CD4-positive, alpha-beta memory T cell (primary cell): ENCODE data around the gene SYNPO2. TPM values are rescaled to one million over a fixed set of nuclear protein-coding genes. Genes with fewer than 3 reads are reported as not detected.

Experiments
- CTCF ChIA-PET: fragments of 350-600 bp; sonication (Branson Sonifier 250); formaldehyde crosslinking; loops from one replicate; lab custom pipeline; 2021; ENCODE audit warnings: inconsistent platforms; ENCODE audit not compliant: partially characterized antibody; lab: Charles Lee
- POLR2A ChIA-PET: fragments of 350-600 bp; sonication (Branson Sonifier 250); formaldehyde crosslinking; loops from one replicate; lab custom pipeline; 2021; ENCODE audit not compliant: partially characterized antibody; lab: Charles Lee
- DNase-seq, 5 donors: peaks; one replicate each; pipeline versions ENCODE4 v3.0.0 to v3.0.0-alpha.2; 2020 to 2022; ENCODE audit warnings: mixed read lengths in 1 of 5
- H3K27ac ChIP-seq: one replicate; pipeline ENCODE4 v1.7.0; 2013; ENCODE audit warnings: low read depth, low read length
- H3K27me3 ChIP-seq: 2 replicates; pipeline ENCODE4 v1.7.0; 2013; ENCODE audit warnings: mild to moderate bottlenecking, low read length, moderate library complexity; ENCODE audit not compliant: insufficient read depth
- H3K36me3 ChIP-seq: 2 replicates; pipeline ENCODE4 v1.7.0; 2013; ENCODE audit warnings: mild to moderate bottlenecking, low read length, moderate library complexity; ENCODE audit not compliant: insufficient read depth
- H3K4me1 ChIP-seq: 2 replicates; pipeline ENCODE4 v1.7.0; 2013; ENCODE audit warnings: mild to moderate bottlenecking, low read length, moderate library complexity; ENCODE audit not compliant: insufficient read depth
- H3K4me3 ChIP-seq, 2 donors: one replicate each; pipeline ENCODE4 v1.7.0; 2013; ENCODE audit warnings: low read length in 2 of 2, mild to moderate bottlenecking in 1 of 2
- H3K9me3 ChIP-seq, 2 donors: one replicate each; pipeline ENCODE4 v1.7.0; 2013; ENCODE audit warnings: low read length in 2 of 2, control low read depth in 1 of 2; ENCODE audit not compliant: control insufficient read depth in 1 of 2
- H3K27ac Mint-ChIP-seq, 7 donors: one replicate each; pipeline ENCODE4 v1.8.0; 2020 to 2021; ENCODE audit warnings: mixed read lengths in 7 of 7, mild to moderate bottlenecking in 6 of 7, inconsistent platforms in 3 of 7, moderate library complexity in 3 of 7
- H3K27me3 Mint-ChIP-seq, 2 donors: one replicate each; pipeline ENCODE4 v1.8.0; 2020 to 2021; ENCODE audit warnings: mixed read lengths in 2 of 2
- H3K36me3 Mint-ChIP-seq, 2 donors: one replicate each; pipeline ENCODE4 v1.8.0; 2020 to 2021; ENCODE audit warnings: mixed read lengths in 2 of 2, inconsistent platforms in 1 of 2, mild to moderate bottlenecking in 1 of 2
- H3K4me1 Mint-ChIP-seq, 4 donors: one replicate each; pipeline ENCODE4 v1.8.0; 2020 to 2021; ENCODE audit warnings: mixed read lengths in 4 of 4, mild to moderate bottlenecking in 1 of 4
- H3K4me3 Mint-ChIP-seq, 8 donors: one replicate each; pipeline ENCODE4 v1.8.0; 2020 to 2021; ENCODE audit warnings: mixed read lengths in 8 of 8, mild to moderate bottlenecking in 7 of 8, moderate library complexity in 6 of 8, inconsistent platforms in 3 of 8
- H3K9me3 Mint-ChIP-seq, 8 donors: one replicate each; pipeline ENCODE4 v1.8.0; 2020 to 2021; ENCODE audit warnings: mixed read lengths in 8 of 8, mild to moderate bottlenecking in 5 of 8, inconsistent platforms in 3 of 8, moderate library complexity in 1 of 8
- intact Hi-C: fragments of 100-400 bp; cut with micrococcal nuclease; formaldehyde crosslinking; loops from one replicate; pipeline ENCODE4 v1.15.1; 2023
- polyA plus RNA-seq, 2 donors: library from polyadenylated mRNA; unstranded; fragments of 300-500 nt; fragmentation: Illumina TruSeq; gene quantifications; one replicate each; pipeline ENCODE4 v1.2.3, GENCODE V29; 2021
- total RNA-seq, 2 experiments: library from RNA; stranded (reverse); gene quantifications; one replicate each; pipeline ENCODE4 v1.2.3, GENCODE V29; 2021

Gene SYNPO2
- total and polyA plus RNA-seq, 4 experiments from 2014 or later, result 0.04 to 1.4 (median 0.84) TPM

DNA sequence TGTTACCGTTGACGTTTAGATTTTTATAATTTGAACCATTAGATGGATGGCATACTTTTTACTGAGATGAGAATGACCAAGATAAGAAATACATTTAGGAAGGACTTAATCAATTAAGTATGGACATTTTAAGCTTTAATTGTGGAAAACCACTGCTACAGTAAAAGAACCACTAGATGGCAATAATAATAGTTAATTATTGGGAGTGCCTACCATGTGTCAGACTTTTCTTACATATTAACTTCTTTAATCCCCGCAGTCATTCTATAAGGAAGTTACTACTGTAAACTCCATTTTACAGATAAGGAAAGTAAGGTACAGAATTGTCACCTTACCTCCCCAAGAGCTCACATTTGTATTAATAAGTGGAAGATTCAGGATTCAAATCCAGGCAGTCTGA lies 198.5 kb downstream of the SYNPO2 start:
- ChIA-PET POLR2A (interaction anchor here (1.2 to 1.6 kb wide), 2 partner anchors 125 to 213 kb away, joined by 5 to 11 read pairs; partner anchors contain the start of gene USP53), CTCF (interaction anchor here (0.9 to 2.7 kb wide), 15 partner anchors 10 to 387 kb away, joined by 3 to 10 read pairs (median 5); partner anchors contain the start of gene USP53)
- H3K9me3 Mint-ChIP-seq, result no peaks in the 10 kb centered on the region
- peaks cover 2 to 3% of the 10 kb centered on the region in 2 donors for H3K27me3 Mint-ChIP-seq
- no peak for DNase-seq
- H3K4me1 ChIP-seq, result no peaks in the 10 kb centered on the region
- H3K36me3 Mint-ChIP-seq, result no peaks in the 10 kb centered on the region
- H3K36me3 ChIP-seq, result no peaks in the 10 kb centered on the region
- no peak overlapping the region for H3K27ac ChIP-seq
- no peak overlapping the region for H3K4me3 ChIP-seq
- no peaks in the 10 kb centered on the region for H3K27me3 ChIP-seq
- H3K9me3 ChIP-seq, result no peaks in the 10 kb centered on the region
- H3K27ac Mint-ChIP-seq, result no peak overlapping the region
- intact Hi-C loops, result loop anchor here (2.0 kb wide), 1 partner anchor 126 kb away; the partner anchor contains the start of gene USP53
- H3K4me3 Mint-ChIP-seq, result no peak overlapping the region
- peaks cover 0 to 1% (median 0%) of the 10 kb centered on the region in 4 donors for H3K4me1 Mint-ChIP-seq

GRCh38 chr4:119087656-119088055 lies 199.0 kb downstream of the SYNPO2 start:
- Histone ChIP-seq H3K9me3 (no peaks in the 10 kb centered on the region), H3K4me1 (no peaks in the 10 kb centered on the region), H3K4me3 (no peak overlapping the region), H3K27me3 (no peaks in the 10 kb centered on the region), H3K27ac (no peak overlapping the region), H3K36me3 (no peaks in the 10 kb centered on the region)
- Mint-ChIP-seq H3K36me3 (no peaks in the 10 kb centered on the region), H3K4me1 (peaks cover 0 to 1% (median 0%) of the 10 kb centered on the region in 4 donors), H3K27me3 (peaks cover 2 to 3% of the 10 kb centered on the region in 2 donors), H3K4me3 (no peak overlapping the region), H3K9me3 (no peaks in the 10 kb centered on the region), H3K27ac (no peak overlapping the region)
- CTCF ChIA-PET, result interaction anchor here (0.9 to 2.7 kb wide), 15 partner anchors 9 to 387 kb away, joined by 3 to 10 read pairs (median 5); partner anchors contain the start of gene USP53
- intact Hi-C loops, result loop anchor here (2.0 kb wide), 1 partner anchor 125 kb away; the partner anchor contains the start of gene USP53
- POLR2A ChIA-PET, result interaction anchor here (0.6 to 1.6 kb wide), 3 partner anchors 125 to 213 kb away, joined by 4 to 11 read pairs (median 5); partner anchors contain the start of gene USP53
- no peak for DNase-seq

DNA sequence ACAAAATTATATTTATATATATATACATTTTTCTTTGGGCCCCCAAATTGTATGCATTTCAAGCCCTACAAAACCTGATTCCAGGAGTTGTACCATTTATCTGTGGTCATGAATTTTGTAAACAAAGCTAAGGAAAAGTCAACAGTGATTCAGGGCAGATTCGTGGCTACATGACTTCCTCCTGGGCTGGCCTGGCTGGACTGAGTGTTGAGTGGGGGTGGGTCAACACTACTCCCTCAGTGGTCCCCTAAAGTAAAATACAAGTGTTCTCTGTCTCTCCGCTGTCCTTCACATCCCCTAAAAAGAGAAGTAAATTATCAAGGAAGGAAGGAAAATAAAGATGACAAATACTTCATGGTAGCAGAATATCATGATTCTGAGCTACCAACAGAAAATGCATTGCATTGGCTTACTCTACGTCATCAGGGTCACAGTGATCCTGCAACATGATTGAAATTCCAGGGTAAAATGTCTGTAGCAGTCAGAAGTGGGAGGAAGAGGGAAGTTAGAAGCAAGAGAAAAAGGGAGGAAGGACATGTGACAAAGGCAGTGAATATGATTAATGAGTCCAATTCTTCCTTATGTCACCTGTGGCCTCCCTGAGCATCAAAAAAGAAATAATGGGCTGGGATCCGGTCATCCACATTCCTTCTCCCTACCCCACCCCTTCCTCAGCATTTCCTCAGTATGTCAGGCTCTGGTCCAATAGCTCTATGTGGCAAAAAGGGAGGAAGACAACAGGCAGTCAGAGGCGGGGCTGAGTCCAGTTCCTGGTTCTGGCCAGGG lies 204.6 kb downstream of the SYNPO2 start:
- H3K4me1 ChIP-seq, result no peaks in the 10 kb centered on the region
- Mint-ChIP-seq H3K36me3 (no peaks in the 10 kb centered on the region), H3K4me3 (no peak overlapping the region), H3K27ac (no peak overlapping the region), H3K27me3 (peaks cover 3 to 14% of the 10 kb centered on the region in 2 donors), H3K9me3 (no peaks in the 10 kb centered on the region), H3K4me1 (peaks cover 5 to 10% (median 7%) of the 10 kb centered on the region in 4 donors)
- no peak overlapping the region for H3K27ac ChIP-seq
- H3K27me3 ChIP-seq, result no peaks in the 10 kb centered on the region
- no peak overlapping the region for H3K4me3 ChIP-seq
- CTCF ChIA-PET, result no interaction called here
- DNase-seq, result no peak
- no peaks in the 10 kb centered on the region for H3K9me3 ChIP-seq
- H3K36me3 ChIP-seq, result no peaks in the 10 kb centered on the region
- POLR2A ChIA-PET, result no interaction called here
- intact Hi-C loops, result no loop called here

DNA sequence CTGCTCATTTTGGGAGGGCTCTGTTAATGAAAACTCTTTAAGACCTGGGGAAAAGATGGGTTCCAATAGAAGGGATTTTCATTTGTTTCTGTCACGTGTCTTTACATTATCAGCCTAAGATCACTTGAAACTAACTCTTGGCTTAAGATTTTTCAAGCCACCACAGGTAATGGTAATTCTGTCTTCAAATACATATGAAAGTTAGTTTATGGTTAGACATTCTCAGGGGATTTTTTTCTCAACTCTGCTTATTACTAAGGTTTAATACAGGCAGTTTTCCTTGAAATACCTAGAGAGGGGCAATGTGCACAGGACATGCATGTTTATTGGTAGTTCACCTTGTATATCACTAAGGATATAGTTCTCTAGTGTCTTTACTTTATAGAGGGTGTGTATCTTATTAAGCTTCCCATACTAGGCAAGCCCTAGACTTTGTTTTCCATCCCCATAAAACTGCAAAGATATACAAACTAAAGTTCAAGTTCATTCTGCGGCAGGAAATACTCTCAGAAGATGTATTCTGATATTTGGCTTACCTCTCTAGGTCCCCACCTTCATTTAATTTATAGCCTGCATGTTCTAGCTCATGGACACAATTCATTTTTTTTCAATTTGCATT lies 208.7 kb downstream of the SYNPO2 start:
- Mint-ChIP-seq H3K4me1 (peaks cover 5 to 10% (median 7%) of the 10 kb centered on the region in 4 donors), H3K9me3 (no peaks in the 10 kb centered on the region), H3K36me3 (no peaks in the 10 kb centered on the region), H3K27ac (no peak overlapping the region), H3K4me3 (no peak overlapping the region), H3K27me3 (peaks cover 3 to 13% of the 10 kb centered on the region in 2 donors)
- Histone ChIP-seq H3K27me3 (no peaks in the 10 kb centered on the region), H3K27ac (no peak overlapping the region), H3K4me3 (no peak overlapping the region), H3K4me1 (no peaks in the 10 kb centered on the region), H3K9me3 (no peaks in the 10 kb centered on the region), H3K36me3 (no peaks in the 10 kb centered on the region)
- ChIA-PET POLR2A (no interaction called here), CTCF (interaction anchor here (2.7 kb wide), 1 partner anchor 10 kb away, joined by 9 read pairs; no protein-coding TSS in a partner anchor)
- no peak for DNase-seq
- intact Hi-C loops, result no loop called here

DNA sequence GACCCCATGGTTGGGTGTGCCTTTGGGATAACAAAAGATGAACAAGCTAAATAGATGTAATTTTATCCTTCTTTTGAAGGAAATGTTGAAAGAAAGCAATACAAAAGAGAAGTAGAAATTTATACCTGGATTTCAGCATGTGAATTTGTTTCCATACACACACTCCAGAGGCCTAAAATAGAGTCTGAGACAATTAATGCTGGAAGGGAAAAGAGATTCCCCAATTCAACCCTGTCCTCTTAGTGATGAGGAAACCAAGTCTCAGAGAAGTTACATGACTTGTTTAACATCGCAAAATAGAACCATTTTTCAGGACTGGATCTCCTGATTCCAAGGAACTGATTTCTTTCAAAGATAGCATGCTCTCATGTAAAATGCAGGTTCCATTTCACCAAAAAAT lies 209.7 kb downstream of the SYNPO2 start:
- no peak overlapping the region for H3K27ac Mint-ChIP-seq
- H3K4me3 Mint-ChIP-seq, result no peak overlapping the region
- Histone ChIP-seq H3K36me3 (no peaks in the 10 kb centered on the region), H3K4me3 (no peak overlapping the region), H3K9me3 (no peaks in the 10 kb centered on the region), H3K27me3 (no peaks in the 10 kb centered on the region), H3K27ac (no peak overlapping the region), H3K4me1 (no peaks in the 10 kb centered on the region)
- DNase-seq, result no peak
- H3K36me3 Mint-ChIP-seq, result no peaks in the 10 kb centered on the region
- intact Hi-C loops, result no loop called here
- no peaks in the 10 kb centered on the region for H3K9me3 Mint-ChIP-seq
- peaks cover 5 to 10% (median 7%) of the 10 kb centered on the region in 4 donors for H3K4me1 Mint-ChIP-seq
- peaks cover 3 to 13% of the 10 kb centered on the region in 2 donors for H3K27me3 Mint-ChIP-seq
- ChIA-PET POLR2A (no interaction called here), CTCF (interaction anchor here (1.0 kb wide), 1 partner anchor 11 kb away, joined by 3 read pairs; no protein-coding TSS in a partner anchor)

- H3K9me3 ChIP-seq, result no peaks in the 10 kb centered on the region
- CTCF ChIA-PET, result interaction anchor here (1.0 kb wide), 1 partner anchor 12 kb away, joined by 3 read pairs; no protein-coding TSS in a partner anchor
- Mint-ChIP-seq H3K4me1 (peaks cover 5 to 10% (median 7%) of the 10 kb centered on the region in 4 donors), H3K27ac (no peak overlapping the region), H3K36me3 (no peaks in the 10 kb centered on the region), H3K9me3 (no peaks in the 10 kb centered on the region), H3K27me3 (peaks cover 3 to 11% of the 10 kb centered on the region in 2 donors), H3K4me3 (no peak overlapping the region)
- no peaks in the 10 kb centered on the region for H3K4me1 ChIP-seq
- H3K27ac ChIP-seq, result no peak overlapping the region
- H3K27me3 ChIP-seq, result no peaks in the 10 kb centered on the region
- H3K4me3 ChIP-seq, result no peak overlapping the region
- intact Hi-C loops, result no loop called here
- H3K36me3 ChIP-seq, result no peaks in the 10 kb centered on the region
- POLR2A ChIA-PET, result no interaction called here
- DNase-seq, result no peak
Observed at GRCh38 chr4:119099227-119099810, 210.7 kb downstream of the SYNPO2 start.
